Measurements from ENCODE around the gene ADARB2. TPM values are rescaled to one million over a fixed set of nuclear protein-coding genes. Genes with fewer than 3 reads are reported as not detected.
"Not testable (repeated sequence)": the region's sequence is repeated elsewhere in the genome, so short reads cannot be mapped to it uniquely, and the experiment has no call there.

Gene ADARB2
- total and polyA plus RNA-seq, 2 experiments from 2014 or later: 0.13 to 0.48 TPM

- Histone ChIP-seq H3K4me3 (no peak overlapping the region), H3K27me3 (peaks cover under 1% of the 10 kb centered on the region), H3K27ac (no peak overlapping the region), H3K4me1 (ENCODE audit: insufficient read depth) (no peaks in the 10 kb centered on the region), H4K20me1 (ENCODE audit: insufficient read depth, poor library complexity, severe bottlenecking) (no peaks in the 10 kb centered on the region), H2AFZ (no peak overlapping the region), H3K9me2 (replicated peaks; ENCODE audit: insufficient read depth) (no peaks in the 10 kb centered on the region), H3K9me3 (ENCODE audit: low read depth) (no peaks in the 10 kb centered on the region), H3K36me3 (replicated peaks; ENCODE audit: insufficient read depth, low read depth) (no peaks in the 10 kb centered on the region), H3K4me2 (no peak overlapping the region), H3K79me2 (no peaks in the 10 kb centered on the region)
- no peak for TF ChIP-seq CTCF (IDR thresholded peaks at IDR 0.05; ENCODE audit: poor library complexity)
- TF ChIP-seq EZH2phosphoT487 (IDR thresholded peaks at IDR 0.05; ENCODE audit: low read depth, severe bottlenecking, unreplicated experiment): no peak
- no peak for TF ChIP-seq EZH2 (IDR thresholded peaks at IDR 0.05; ENCODE audit: borderline replicate concordance)
- DNase-seq (ENCODE audit: low spot score): no peak
- 81% methylated on average over 3 of the region's 3 CpGs for WGBS (ENCODE audit: low lambda C conversion rate, missing lambda C conversion rate)
Measured at GRCh38 chr10:1229116-1229515, 508.2 kb downstream of the ADARB2 start.

- Histone ChIP-seq H3K36me3 (replicated peaks; ENCODE audit: insufficient read depth, low read depth) (no peaks in the 10 kb centered on the region), H3K4me3 (no peak overlapping the region), H3K9me2 (replicated peaks; ENCODE audit: insufficient read depth) (no peaks in the 10 kb centered on the region), H4K20me1 (ENCODE audit: insufficient read depth, poor library complexity, severe bottlenecking) (no peaks in the 10 kb centered on the region), H3K4me1 (ENCODE audit: insufficient read depth) (no peaks in the 10 kb centered on the region), H3K4me2 (no peak overlapping the region), H3K79me2 (no peaks in the 10 kb centered on the region), H3K9me3 (ENCODE audit: low read depth) (no peaks in the 10 kb centered on the region), H2AFZ (no peak overlapping the region), H3K27me3 (no peaks in the 10 kb centered on the region), H3K27ac (no peak overlapping the region)
- 91% methylated on average over 14 of the region's 14 CpGs for WGBS (ENCODE audit: low lambda C conversion rate, missing lambda C conversion rate)
- TF ChIP-seq CTCF (IDR thresholded peaks at IDR 0.05; ENCODE audit: poor library complexity) (no peak), EZH2phosphoT487 (IDR thresholded peaks at IDR 0.05; ENCODE audit: low read depth, severe bottlenecking, unreplicated experiment) (no peak), EZH2 (IDR thresholded peaks at IDR 0.05; ENCODE audit: borderline replicate concordance) (no peak)
- no peak for DNase-seq (ENCODE audit: low spot score)
Measured at GRCh38 chr10:1228467-1228975, 508.8 kb downstream of the ADARB2 start.

GRCh38 chr10:1227510-1228402 lies 509.6 kb downstream of the ADARB2 start:
- H2AFZ ChIP-seq: no peak overlapping the region
- H3K4me1 ChIP-seq (ENCODE audit: insufficient read depth): no peaks in the 10 kb centered on the region
- H4K20me1 ChIP-seq (ENCODE audit: insufficient read depth, poor library complexity, severe bottlenecking): no peaks in the 10 kb centered on the region
- H3K27me3 ChIP-seq: no peaks in the 10 kb centered on the region
- H3K36me3 ChIP-seq (replicated peaks; ENCODE audit: insufficient read depth, low read depth): no peaks in the 10 kb centered on the region
- no peaks in the 10 kb centered on the region for H3K79me2 ChIP-seq
- DNase-seq (ENCODE audit: low spot score): no peak
- no peak overlapping the region for H3K4me3 ChIP-seq
- no peak overlapping the region for H3K4me2 ChIP-seq
- 68% methylated on average over 9 of the region's 9 CpGs for WGBS (ENCODE audit: low lambda C conversion rate, missing lambda C conversion rate)
- H3K27ac ChIP-seq: no peak overlapping the region
- H3K9me2 ChIP-seq (replicated peaks; ENCODE audit: insufficient read depth): no peaks in the 10 kb centered on the region
- no peak for TF ChIP-seq EZH2 (IDR thresholded peaks at IDR 0.05; ENCODE audit: borderline replicate concordance)
- TF ChIP-seq EZH2phosphoT487 (IDR thresholded peaks at IDR 0.05; ENCODE audit: low read depth, severe bottlenecking, unreplicated experiment): no peak
- TF ChIP-seq CTCF (IDR thresholded peaks at IDR 0.05; ENCODE audit: poor library complexity): peak; percentile 31
- no peaks in the 10 kb centered on the region for H3K9me3 ChIP-seq (ENCODE audit: low read depth)

GRCh38 chr10:1226907-1227306 lies 510.4 kb downstream of the ADARB2 start:
- WGBS (ENCODE audit: low lambda C conversion rate, missing lambda C conversion rate): 37% methylated on average over 8 of the region's 8 CpGs
- H3K9me2 ChIP-seq (replicated peaks; ENCODE audit: insufficient read depth); DNase-seq (ENCODE audit: low spot score); H2AFZ ChIP-seq; H3K4me1 ChIP-seq (ENCODE audit: insufficient read depth); H4K20me1 ChIP-seq (ENCODE audit: insufficient read depth, poor library complexity, severe bottlenecking); H3K36me3 ChIP-seq (replicated peaks; ENCODE audit: insufficient read depth, low read depth); H3K4me3 ChIP-seq; H3K27me3 ChIP-seq; H3K9me3 ChIP-seq (ENCODE audit: low read depth); H3K27ac ChIP-seq; H3K79me2 ChIP-seq: not testable (repeated sequence)
- peak overlapping the region; percentile 61 for H3K4me2 ChIP-seq

GRCh38 chr10:1219874-1220273 lies 517.5 kb downstream of the ADARB2 start:
- not testable (repeated sequence) for H2AFZ ChIP-seq; H3K4me3 ChIP-seq; H3K9me3 ChIP-seq (ENCODE audit: low read depth); H3K9me2 ChIP-seq (replicated peaks; ENCODE audit: insufficient read depth); H3K27me3 ChIP-seq; H3K27ac ChIP-seq; H3K79me2 ChIP-seq; DNase-seq (ENCODE audit: low spot score); H3K4me2 ChIP-seq; H3K4me1 ChIP-seq (ENCODE audit: insufficient read depth); H4K20me1 ChIP-seq (ENCODE audit: insufficient read depth, poor library complexity, severe bottlenecking); H3K36me3 ChIP-seq (replicated peaks; ENCODE audit: insufficient read depth, low read depth)
- WGBS (ENCODE audit: low lambda C conversion rate, missing lambda C conversion rate): no CpG with 5 or more reads among the region's 1 CpG

Data from hepatocyte (in vitro differentiated cells).